ENCODE data around the gene KCNIP2.
A peak's percentile ranks its signal among the peaks of the same experiment; 100 is the strongest.

KCNIP2 gene

DNA sequence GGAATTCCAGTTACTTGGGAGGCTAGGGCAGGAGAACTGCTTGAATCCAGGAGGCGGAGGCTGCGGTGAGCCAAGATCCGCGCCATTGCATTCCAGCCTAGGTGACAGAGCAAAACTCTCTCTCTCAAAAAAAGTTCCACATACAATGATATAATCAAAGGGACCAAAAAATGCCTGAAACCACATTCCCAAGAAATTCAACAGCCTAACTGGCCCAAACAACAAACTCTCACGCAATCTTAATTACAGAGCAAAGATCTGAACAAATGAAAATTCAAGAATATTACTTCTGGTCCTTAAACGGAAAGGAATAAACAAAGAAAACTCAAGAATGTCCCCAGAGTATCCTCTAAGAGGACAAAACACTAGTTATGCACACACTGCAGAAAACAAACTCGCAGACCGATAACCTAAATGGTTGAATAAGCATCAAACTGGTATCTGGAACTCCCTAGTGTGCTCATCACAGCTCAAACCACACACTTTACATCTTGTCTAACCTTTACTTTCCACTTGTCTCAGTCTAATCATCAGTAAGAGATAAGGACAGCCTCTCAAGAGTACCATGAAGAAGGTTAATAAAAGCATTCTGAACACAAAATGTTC is 29.0 kb downstream of the KCNIP2 start:
- CTCF ChIA-PET, result interaction anchor here (5.8 kb wide), 1 partner anchor 26 kb away, joined by 27 read pairs; no protein-coding TSS in a partner anchor
- Histone ChIP-seq H3K4me1 (ENCODE audit: control extremely low read depth in 1 of 4, control insufficient read depth in 4 of 4, insufficient read depth in 4 of 4, low read length in 3 of 4) (peaks cover 19 to 45% (median 27%) of the 10 kb centered on the region in 4 experiments), H3K36me3 (ENCODE audit: control insufficient read depth in 4 of 4, insufficient read depth in 4 of 4, low read length in 3 of 4) (peaks cover 13 to 27% (median 19%) of the 10 kb centered on the region in 4 experiments), H3K9me3 (ENCODE audit: control extremely low read depth in 1 of 5, control insufficient read depth in 4 of 5, insufficient read depth in 2 of 5, low read depth in 1 of 5, low read length in 4 of 5) (no peaks in the 10 kb centered on the region), H3K27ac (ENCODE audit: insufficient read depth in 1 of 2, low read depth in 1 of 2, low read length in 2 of 2, poor library complexity in 1 of 2, severe bottlenecking in 2 of 2) (peak overlapping the region in 1 of 2 experiments; percentile 43), H3K4me3 (ENCODE audit: control insufficient read depth in 1 of 7, extremely low read depth in 1 of 7, insufficient read depth in 4 of 7, low read depth in 2 of 7, low read length in 6 of 7) (peak overlapping the region in 4 of 7 experiments; percentile 19 to 98 (median 96)), H3K27me3 (replicated peaks in 2 of 5; ENCODE audit: control insufficient read depth in 4 of 5, insufficient read depth in 5 of 5, low read length in 4 of 5) (no peaks in the 10 kb centered on the region)
- 98% methylated on average over 5 of the region's 8 CpGs for WGBS (ENCODE audit: insufficient coverage)
- POLR2A ChIA-PET, result interaction anchor here (0.6 kb wide), 1 partner anchor 840 kb away, joined by 4 read pairs; no protein-coding TSS in a partner anchor
- DNase-seq, result no peak

GRCh38 chr10:101812606-101813005 is 31.0 kb downstream of the KCNIP2 start:
- Histone ChIP-seq H3K27ac (ENCODE audit: insufficient read depth in 1 of 2, low read depth in 1 of 2, low read length in 2 of 2, poor library complexity in 1 of 2, severe bottlenecking in 2 of 2) (no peak overlapping the region), H3K4me1 (ENCODE audit: control extremely low read depth in 1 of 4, control insufficient read depth in 4 of 4, insufficient read depth in 4 of 4, low read length in 3 of 4) (peaks cover 14 to 35% (median 19%) of the 10 kb centered on the region in 4 experiments), H3K36me3 (ENCODE audit: control insufficient read depth in 4 of 4, insufficient read depth in 4 of 4, low read length in 3 of 4) (peaks cover 17 to 39% (median 28%) of the 10 kb centered on the region in 4 experiments), H3K27me3 (replicated peaks in 2 of 5; ENCODE audit: control insufficient read depth in 4 of 5, insufficient read depth in 5 of 5, low read length in 4 of 5) (no peaks in the 10 kb centered on the region), H3K4me3 (ENCODE audit: control insufficient read depth in 1 of 7, extremely low read depth in 1 of 7, insufficient read depth in 4 of 7, low read depth in 2 of 7, low read length in 6 of 7) (no peak overlapping the region), H3K9me3 (ENCODE audit: control extremely low read depth in 1 of 5, control insufficient read depth in 4 of 5, insufficient read depth in 2 of 5, low read depth in 1 of 5, low read length in 4 of 5) (no peaks in the 10 kb centered on the region)
- ChIA-PET POLR2A (no interaction called here), CTCF (interaction anchor here (1.0 kb wide), 1 partner anchor 31 kb away, joined by 4 read pairs; no protein-coding TSS in a partner anchor)
- DNase-seq, result no peak
- whole genome bisulfite sequencing (ENCODE audit: insufficient coverage), result 100% methylated on average over 3 of the region's 4 CpGs

- ChIA-PET POLR2A (no interaction called here), CTCF (no interaction called here)
- Histone ChIP-seq H3K4me1 (ENCODE audit: control extremely low read depth in 1 of 4, control insufficient read depth in 4 of 4, insufficient read depth in 4 of 4, low read length in 3 of 4) (no peaks in the 10 kb centered on the region), H3K27me3 (replicated peaks in 2 of 5; ENCODE audit: control insufficient read depth in 4 of 5, insufficient read depth in 5 of 5, low read length in 4 of 5) (no peaks in the 10 kb centered on the region), H3K4me3 (ENCODE audit: control insufficient read depth in 1 of 7, extremely low read depth in 1 of 7, insufficient read depth in 4 of 7, low read depth in 2 of 7, low read length in 6 of 7) (no peak overlapping the region), H3K36me3 (ENCODE audit: control insufficient read depth in 4 of 4, insufficient read depth in 4 of 4, low read length in 3 of 4) (peaks cover 40 to 81% (median 54%) of the 10 kb centered on the region in 4 experiments), H3K9me3 (ENCODE audit: control extremely low read depth in 1 of 5, control insufficient read depth in 4 of 5, insufficient read depth in 2 of 5, low read depth in 1 of 5, low read length in 4 of 5) (no peaks in the 10 kb centered on the region), H3K27ac (ENCODE audit: insufficient read depth in 1 of 2, low read depth in 1 of 2, low read length in 2 of 2, poor library complexity in 1 of 2, severe bottlenecking in 2 of 2) (no peak overlapping the region)
- WGBS (ENCODE audit: insufficient coverage), result 100% methylated on average over 1 of the region's 1 CpG
- no peak for DNase-seq
Observed at GRCh38 chr10:101807158-101807557, 36.4 kb downstream of the KCNIP2 start.

DNA sequence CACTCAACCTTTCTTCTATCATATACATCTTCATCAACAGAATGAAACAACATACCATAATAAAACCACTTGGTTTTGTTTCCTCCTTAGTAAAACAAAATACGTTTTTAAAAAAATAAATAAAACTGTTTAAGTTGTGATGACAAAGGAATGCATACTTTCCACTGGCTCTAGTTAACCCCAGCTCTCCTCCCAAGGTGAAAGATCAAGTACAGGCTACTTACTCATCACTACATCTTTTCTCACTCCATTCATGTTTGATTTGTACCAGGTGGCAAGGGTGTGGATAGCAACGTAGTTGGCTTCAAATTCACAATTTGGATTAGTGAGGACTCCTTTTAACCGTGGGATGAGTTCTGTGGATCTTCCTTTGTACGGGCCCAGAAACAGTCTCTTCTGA is 40.1 kb downstream of the KCNIP2 start:
- Histone ChIP-seq H3K4me3 (ENCODE audit: control insufficient read depth in 1 of 7, extremely low read depth in 1 of 7, insufficient read depth in 4 of 7, low read depth in 2 of 7, low read length in 6 of 7) (no peak overlapping the region), H3K27ac (ENCODE audit: insufficient read depth in 1 of 2, low read depth in 1 of 2, low read length in 2 of 2, poor library complexity in 1 of 2, severe bottlenecking in 2 of 2) (no peak overlapping the region), H3K27me3 (replicated peaks in 2 of 5; ENCODE audit: control insufficient read depth in 4 of 5, insufficient read depth in 5 of 5, low read length in 4 of 5) (no peaks in the 10 kb centered on the region), H3K4me1 (ENCODE audit: control extremely low read depth in 1 of 4, control insufficient read depth in 4 of 4, insufficient read depth in 4 of 4, low read length in 3 of 4) (no peaks in the 10 kb centered on the region), H3K9me3 (ENCODE audit: control extremely low read depth in 1 of 5, control insufficient read depth in 4 of 5, insufficient read depth in 2 of 5, low read depth in 1 of 5, low read length in 4 of 5) (no peaks in the 10 kb centered on the region), H3K36me3 (ENCODE audit: control insufficient read depth in 4 of 4, insufficient read depth in 4 of 4, low read length in 3 of 4) (peaks cover 44 to 91% (median 67%) of the 10 kb centered on the region in 4 experiments)
- WGBS (ENCODE audit: insufficient coverage), result 93% methylated on average over 2 of the region's 4 CpGs
- no peak for DNase-seq
- ChIA-PET CTCF (interaction anchor here (1.1 to 3.0 kb wide), 3 partner anchors 8 to 22 kb away, joined by 3 to 9 read pairs (median 6); partner anchors contain the start of gene OGA), POLR2A (no interaction called here)

GRCh38 chr10:101797403-101798059 is 46.1 kb downstream of the KCNIP2 start:
- DNase-seq, result no peak
- Histone ChIP-seq H3K36me3 (ENCODE audit: control insufficient read depth in 4 of 4, insufficient read depth in 4 of 4, low read length in 3 of 4) (peaks cover 42 to 97% (median 70%) of the 10 kb centered on the region in 4 experiments), H3K27ac (ENCODE audit: insufficient read depth in 1 of 2, low read depth in 1 of 2, low read length in 2 of 2, poor library complexity in 1 of 2, severe bottlenecking in 2 of 2) (no peak overlapping the region), H3K9me3 (ENCODE audit: control extremely low read depth in 1 of 5, control insufficient read depth in 4 of 5, insufficient read depth in 2 of 5, low read depth in 1 of 5, low read length in 4 of 5) (no peaks in the 10 kb centered on the region), H3K4me1 (ENCODE audit: control extremely low read depth in 1 of 4, control insufficient read depth in 4 of 4, insufficient read depth in 4 of 4, low read length in 3 of 4) (no peaks in the 10 kb centered on the region), H3K4me3 (ENCODE audit: control insufficient read depth in 1 of 7, extremely low read depth in 1 of 7, insufficient read depth in 4 of 7, low read depth in 2 of 7, low read length in 6 of 7) (no peak overlapping the region), H3K27me3 (replicated peaks in 2 of 5; ENCODE audit: control insufficient read depth in 4 of 5, insufficient read depth in 5 of 5, low read length in 4 of 5) (no peaks in the 10 kb centered on the region)
- ChIA-PET POLR2A (interaction anchor here (1.0 kb wide), 1 partner anchor 14 kb away, joined by 3 read pairs; the partner anchor contains the start of gene NPM3), CTCF (interaction anchor here (2.1 to 3.3 kb wide), 2 partner anchors 13 to 16 kb away, joined by 11 to 19 read pairs; partner anchors contain the start of gene NPM3)
- WGBS (ENCODE audit: insufficient coverage), result 100% methylated on average over 1 of the region's 4 CpGs

- Histone ChIP-seq H3K36me3 (ENCODE audit: control insufficient read depth in 4 of 4, insufficient read depth in 4 of 4, low read length in 3 of 4) (peaks cover 39 to 95% (median 62%) of the 10 kb centered on the region in 4 experiments), H3K9me3 (ENCODE audit: control extremely low read depth in 1 of 5, control insufficient read depth in 4 of 5, insufficient read depth in 2 of 5, low read depth in 1 of 5, low read length in 4 of 5) (no peaks in the 10 kb centered on the region), H3K4me1 (ENCODE audit: control extremely low read depth in 1 of 4, control insufficient read depth in 4 of 4, insufficient read depth in 4 of 4, low read length in 3 of 4) (no peaks in the 10 kb centered on the region), H3K27me3 (replicated peaks in 2 of 5; ENCODE audit: control insufficient read depth in 4 of 5, insufficient read depth in 5 of 5, low read length in 4 of 5) (no peaks in the 10 kb centered on the region), H3K4me3 (ENCODE audit: control insufficient read depth in 1 of 7, extremely low read depth in 1 of 7, insufficient read depth in 4 of 7, low read depth in 2 of 7, low read length in 6 of 7) (no peak overlapping the region), H3K27ac (ENCODE audit: insufficient read depth in 1 of 2, low read depth in 1 of 2, low read length in 2 of 2, poor library complexity in 1 of 2, severe bottlenecking in 2 of 2) (no peak overlapping the region)
- ChIA-PET POLR2A (no interaction called here), CTCF (interaction anchor here (1.4 kb wide), 1 partner anchor 12 kb away, joined by 3 read pairs; no protein-coding TSS in a partner anchor)
- no peak for DNase-seq
- WGBS (ENCODE audit: insufficient coverage), result 99% methylated on average over 12 of the region's 12 CpGs
Observed at GRCh38 chr10:101793526-101793925, 50.1 kb downstream of the KCNIP2 start.

DNA sequence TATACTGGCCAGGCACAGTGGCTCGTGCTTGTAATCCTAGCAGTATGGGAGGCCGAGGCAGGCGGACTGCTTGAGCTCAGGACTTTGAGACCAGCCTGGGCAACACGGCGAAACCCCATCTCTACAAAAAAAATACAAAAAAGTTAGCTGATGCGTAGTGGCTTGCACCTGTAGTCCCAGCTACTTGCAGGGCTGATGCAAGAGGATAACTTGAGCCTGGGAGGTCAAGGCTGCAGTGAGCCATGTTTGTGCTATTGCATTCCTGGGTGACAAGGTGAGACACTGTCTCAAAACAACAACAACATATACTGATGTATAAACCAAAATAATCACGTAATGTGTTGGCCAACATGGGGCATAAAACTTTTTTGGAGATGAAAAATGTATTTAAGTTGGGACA is 53.9 kb downstream of the KCNIP2 start:
- 97% methylated on average over 3 of the region's 7 CpGs for WGBS (ENCODE audit: insufficient coverage)
- Histone ChIP-seq H3K4me1 (ENCODE audit: control extremely low read depth in 1 of 4, control insufficient read depth in 4 of 4, insufficient read depth in 4 of 4, low read length in 3 of 4) (no peaks in the 10 kb centered on the region), H3K36me3 (ENCODE audit: control insufficient read depth in 4 of 4, insufficient read depth in 4 of 4, low read length in 3 of 4) (peaks cover 27 to 93% (median 59%) of the 10 kb centered on the region in 4 experiments), H3K4me3 (ENCODE audit: control insufficient read depth in 1 of 7, extremely low read depth in 1 of 7, insufficient read depth in 4 of 7, low read depth in 2 of 7, low read length in 6 of 7) (no peak overlapping the region), H3K27ac (ENCODE audit: insufficient read depth in 1 of 2, low read depth in 1 of 2, low read length in 2 of 2, poor library complexity in 1 of 2, severe bottlenecking in 2 of 2) (no peak overlapping the region), H3K9me3 (ENCODE audit: control extremely low read depth in 1 of 5, control insufficient read depth in 4 of 5, insufficient read depth in 2 of 5, low read depth in 1 of 5, low read length in 4 of 5) (no peaks in the 10 kb centered on the region), H3K27me3 (replicated peaks in 2 of 5; ENCODE audit: control insufficient read depth in 4 of 5, insufficient read depth in 5 of 5, low read length in 4 of 5) (no peaks in the 10 kb centered on the region)
- ChIA-PET CTCF (no interaction called here), POLR2A (no interaction called here)
- DNase-seq, result no peak
